Liver (tissue), 3 donors: ENCODE measurements around the gene WFIKKN1.
A peak's percentile ranks its signal among the peaks of the same experiment; 100 is the strongest.

Experiments
- EGR1 ChIP-seq, 2 donors: IDR thresholded peaks; 2 replicates each; pipeline ENCODE4 v1.6.1; 2016 to 2018; ENCODE audit warnings: antibody characterized with exemption in 2 of 2, low read depth in 2 of 2
- FOXA1 ChIP-seq: IDR thresholded peaks from 2 replicates; pipeline ENCODE4 v1.6.1; 2016; ENCODE audit warnings: antibody characterized with exemption
- GABPA ChIP-seq, 2 donors: IDR thresholded peaks in 1 of 2; conservative IDR thresholded peaks in 1 of 2; 2 replicates each; pipeline ENCODE4 v1.6.1; 2016; ENCODE audit warnings: antibody characterized with exemption in 2 of 2, mild to moderate bottlenecking in 1 of 2, moderate library complexity in 1 of 2
- JUND ChIP-seq, 2 donors: IDR thresholded peaks; 2 replicates each; pipeline ENCODE4 v1.6.1; 2016; ENCODE audit warnings: antibody characterized with exemption in 2 of 2
- NR2F2 ChIP-seq: IDR thresholded peaks from 2 replicates; pipeline ENCODE4 v1.6.1; 2016; ENCODE audit warnings: antibody characterized with exemption
- RAD21 ChIP-seq, 2 donors: IDR thresholded peaks; 2 replicates each; pipeline ENCODE4 v1.6.1; 2016; ENCODE audit warnings: antibody characterized with exemption in 2 of 2, mild to moderate bottlenecking in 2 of 2
- RXRA ChIP-seq, 2 donors: IDR thresholded peaks; 2 replicates each; pipeline ENCODE4 v1.6.1; 2017 to 2018; ENCODE audit warnings: antibody characterized with exemption in 2 of 2, mild to moderate bottlenecking in 1 of 2
- SP1 ChIP-seq: IDR thresholded peaks from 2 replicates; pipeline ENCODE4 v1.6.1; 2018; ENCODE audit warnings: antibody characterized with exemption, mild to moderate bottlenecking
- TAF1 ChIP-seq: conservative IDR thresholded peaks from 2 replicates; pipeline ENCODE4 v1.6.1; 2016; ENCODE audit warnings: antibody characterized with exemption, mild to moderate bottlenecking
- YY1 ChIP-seq: IDR thresholded peaks from 2 replicates; pipeline ENCODE4 v1.6.1; 2016; ENCODE audit warnings: antibody characterized with exemption, mild to moderate bottlenecking
- ZBTB33 ChIP-seq: IDR thresholded peaks from 2 replicates; pipeline ENCODE4 v1.6.1; 2016; ENCODE audit warnings: antibody characterized with exemption
- TF ChIP-seq, protein P1 (sequence below): fragments of 150-350 bp; IDR thresholded peaks from 2 replicates; pipeline ENCODE4 v1.5.1; 2017; ENCODE audit warnings: improper control_type of control experiment, low read depth, low read length; ENCODE audit not compliant: missing input control
- TF ChIP-seq, protein P2 (sequence below): IDR thresholded peaks from 2 replicates; pipeline ENCODE4 v1.6.1; 2016; ENCODE audit warnings: antibody characterized with exemption
- TF ChIP-seq, protein P3 (sequence below): IDR thresholded peaks from 2 replicates; pipeline ENCODE4 v1.6.1; 2016; ENCODE audit warnings: antibody characterized with exemption
- donor health status: healthy.
- donor health status: healthy.

GRCh38 chr16:636206-637080 lies 5.7 kb downstream of the WFIKKN1 start, which contains the start of gene METTL26:
- TF ChIP-seq, protein P1, sequence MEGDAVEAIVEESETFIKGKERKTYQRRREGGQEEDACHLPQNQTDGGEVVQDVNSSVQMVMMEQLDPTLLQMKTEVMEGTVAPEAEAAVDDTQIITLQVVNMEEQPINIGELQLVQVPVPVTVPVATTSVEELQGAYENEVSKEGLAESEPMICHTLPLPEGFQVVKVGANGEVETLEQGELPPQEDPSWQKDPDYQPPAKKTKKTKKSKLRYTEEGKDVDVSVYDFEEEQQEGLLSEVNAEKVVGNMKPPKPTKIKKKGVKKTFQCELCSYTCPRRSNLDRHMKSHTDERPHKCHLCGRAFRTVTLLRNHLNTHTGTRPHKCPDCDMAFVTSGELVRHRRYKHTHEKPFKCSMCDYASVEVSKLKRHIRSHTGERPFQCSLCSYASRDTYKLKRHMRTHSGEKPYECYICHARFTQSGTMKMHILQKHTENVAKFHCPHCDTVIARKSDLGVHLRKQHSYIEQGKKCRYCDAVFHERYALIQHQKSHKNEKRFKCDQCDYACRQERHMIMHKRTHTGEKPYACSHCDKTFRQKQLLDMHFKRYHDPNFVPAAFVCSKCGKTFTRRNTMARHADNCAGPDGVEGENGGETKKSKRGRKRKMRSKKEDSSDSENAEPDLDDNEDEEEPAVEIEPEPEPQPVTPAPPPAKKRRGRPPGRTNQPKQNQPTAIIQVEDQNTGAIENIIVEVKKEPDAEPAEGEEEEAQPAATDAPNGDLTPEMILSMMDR = no peak
- TF ChIP-seq RAD21 (IDR thresholded peaks at IDR 0.05) = peak in 1 of 2 donors; percentile 11
- TF ChIP-seq SP1 = peak; percentile 6
- no peak for TF ChIP-seq ZBTB33
- TF ChIP-seq GABPA (IDR thresholded peaks at IDR 0.05 in 1 of 2, conservative IDR thresholded peaks at IDR 0.05 in 1 of 2) = peak in 1 of 2 donors; percentile 69
- TF ChIP-seq EGR1 (IDR thresholded peaks at IDR 0.05; ENCODE audit: low read depth in 2 of 2) = no peak
- TF ChIP-seq, protein P2, sequence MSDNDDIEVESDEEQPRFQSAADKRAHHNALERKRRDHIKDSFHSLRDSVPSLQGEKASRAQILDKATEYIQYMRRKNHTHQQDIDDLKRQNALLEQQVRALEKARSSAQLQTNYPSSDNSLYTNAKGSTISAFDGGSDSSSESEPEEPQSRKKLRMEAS = peak; percentile 88
- TF ChIP-seq FOXA1 = no peak
- no peak for TF ChIP-seq RXRA (IDR thresholded peaks at IDR 0.05)
- TF ChIP-seq YY1 = peak; percentile 56
- TF ChIP-seq TAF1 = no peak
- TF ChIP-seq NR2F2 = no peak
- TF ChIP-seq JUND (IDR thresholded peaks at IDR 0.05) = no peak
- TF ChIP-seq, protein P3, sequence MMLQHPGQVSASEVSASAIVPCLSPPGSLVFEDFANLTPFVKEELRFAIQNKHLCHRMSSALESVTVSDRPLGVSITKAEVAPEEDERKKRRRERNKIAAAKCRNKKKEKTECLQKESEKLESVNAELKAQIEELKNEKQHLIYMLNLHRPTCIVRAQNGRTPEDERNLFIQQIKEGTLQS = peak; percentile 100
